Astrocyte (in vitro differentiated cells and primary cell): ENCODE data around the gene MTURN. TPM values are rescaled to one million over a fixed set of nuclear protein-coding genes. Genes with fewer than 3 reads are reported as not detected.

ENCODE experiments used
- DNase-seq: peaks from one replicate; pipeline ENCODE4 v3.0.0-alpha.2; 2010; ENCODE audit warnings: low read depth
- FAIRE-seq: peaks from 2 replicates; lab custom pipeline; 2011; peaks lifted over from hg19 to GRCh38; lab: Jason Lieb, UNC
- H2AFZ ChIP-seq: 2 replicates; pipeline ENCODE4 v1.6.0; 2012; ENCODE audit warnings: low read depth, low read length, inconsistent platforms
- H3K27ac ChIP-seq: 2 replicates; pipeline ENCODE4 v1.5.1; 2011; ENCODE audit warnings: low read depth, low read length, inconsistent platforms
- H3K27me3 ChIP-seq: 2 replicates; pipeline ENCODE4 v1.6.0; 2011; ENCODE audit warnings: low read length, inconsistent platforms; ENCODE audit not compliant: insufficient read depth
- H3K36me3 ChIP-seq: 2 replicates; pipeline ENCODE4 v1.5.1; 2011; ENCODE audit warnings: low read length, inconsistent platforms; ENCODE audit not compliant: insufficient read depth
- H3K4me1 ChIP-seq: 2 replicates; pipeline ENCODE4 v1.5.1; 2011; ENCODE audit warnings: low read length, inconsistent platforms; ENCODE audit not compliant: insufficient read depth
- H3K4me2 ChIP-seq: 2 replicates; pipeline ENCODE4 v1.6.0; 2012; ENCODE audit warnings: low read length, inconsistent platforms
- H3K4me3 ChIP-seq: 2 replicates; pipeline ENCODE4 v1.5.1; 2011; ENCODE audit warnings: low read depth, mild to moderate bottlenecking, low read length, inconsistent platforms; ENCODE audit not compliant: insufficient read depth
- H3K79me2 ChIP-seq: 2 replicates; pipeline ENCODE4 v1.6.0; 2012; ENCODE audit warnings: mild to moderate bottlenecking, low read length, inconsistent platforms; ENCODE audit not compliant: insufficient read depth
- H3K9ac ChIP-seq: 2 replicates; pipeline ENCODE4 v1.6.0; 2012; ENCODE audit warnings: mild to moderate bottlenecking, low read length, inconsistent platforms
- H3K9me3 ChIP-seq: 2 replicates; pipeline ENCODE4 v1.5.1; 2012; ENCODE audit warnings: low read depth, mild to moderate bottlenecking, low read length, inconsistent platforms; ENCODE audit not compliant: insufficient read depth
- H4K20me1 ChIP-seq: 2 replicates; pipeline ENCODE4 v1.6.0; 2012; ENCODE audit warnings: low read length, inconsistent platforms; ENCODE audit not compliant: insufficient read depth
- H3K27ac Mint-ChIP-seq: one replicate; pipeline ENCODE4 v1.8.0; 2021; ENCODE audit warnings: mild to moderate bottlenecking, mixed read lengths; ENCODE audit not compliant: unreplicated experiment
- H3K27me3 Mint-ChIP-seq: one replicate; pipeline ENCODE4 v1.8.0; 2021; ENCODE audit warnings: low read depth, mixed read lengths; ENCODE audit not compliant: unreplicated experiment
- H3K36me3 Mint-ChIP-seq: one replicate; pipeline ENCODE4 v1.8.0; 2021; ENCODE audit warnings: low read depth, mixed read lengths; ENCODE audit not compliant: unreplicated experiment
- H3K4me1 Mint-ChIP-seq: one replicate; pipeline ENCODE4 v1.8.0; 2021; ENCODE audit warnings: low read depth, mixed read lengths; ENCODE audit not compliant: unreplicated experiment
- H3K4me3 Mint-ChIP-seq: one replicate; pipeline ENCODE4 v1.8.0; 2021; ENCODE audit warnings: mild to moderate bottlenecking, moderate library complexity, mixed read lengths; ENCODE audit not compliant: unreplicated experiment
- H3K9me3 Mint-ChIP-seq: one replicate; pipeline ENCODE4 v1.8.0; 2021; ENCODE audit warnings: mild to moderate bottlenecking, mixed read lengths; ENCODE audit not compliant: unreplicated experiment
- EZH2 ChIP-seq: IDR thresholded peaks from 2 replicates; pipeline ENCODE4 v1.6.1; 2012; ENCODE audit warnings: mild to moderate bottlenecking, low read length, inconsistent platforms; ENCODE audit not compliant: insufficient read depth
- total RNA-seq: library from RNA; stranded (reverse); gene quantifications from 2 replicates; pipeline ENCODE4 v1.2.1, GENCODE V29; 2021
- TF ChIP-seq, protein P1 (sequence below): IDR thresholded peaks from 2 replicates; pipeline ENCODE4 v1.5.1; 2011; ENCODE audit warnings: low read depth, mild to moderate bottlenecking, inconsistent platforms, low read length, moderate library complexity; ENCODE audit not compliant: insufficient read depth

Gene MTURN
- total RNA-seq, 1 donor from 2014 or later: 9.3 TPM

DNA sequence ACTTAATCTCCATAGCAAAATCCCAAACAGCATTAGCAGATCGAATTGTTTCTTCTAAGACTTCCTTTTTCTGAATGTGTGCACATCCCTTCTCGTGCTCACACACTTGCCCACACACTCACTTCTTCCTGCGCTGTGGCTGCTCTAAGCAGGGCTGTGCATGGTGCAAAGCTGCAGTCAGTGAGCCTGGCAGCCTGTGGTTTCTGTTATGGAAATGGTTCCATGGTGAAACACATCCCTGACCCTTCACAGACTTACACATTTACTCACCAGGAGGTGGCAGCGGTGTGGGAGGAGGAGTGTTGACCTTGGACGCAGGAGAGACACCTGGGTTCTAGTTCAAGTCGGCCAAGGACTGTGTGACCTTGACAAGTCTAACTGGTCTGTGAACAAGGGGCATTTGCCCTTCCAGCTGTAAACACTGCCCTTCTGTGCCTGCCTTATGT is 24.9 kb downstream of the MTURN start:
- Mint-ChIP-seq H3K4me3 (no peak overlapping the region), H3K27me3 (no peaks in the 10 kb centered on the region), H3K4me1 (peaks cover 29% of the 10 kb centered on the region), H3K36me3 (peaks cover 2% of the 10 kb centered on the region), H3K27ac (no peak overlapping the region), H3K9me3 (no peaks in the 10 kb centered on the region)
- no peak overlapping the region for H3K4me2 ChIP-seq
- no peak overlapping the region for H3K9ac ChIP-seq
- no peaks in the 10 kb centered on the region for H3K79me2 ChIP-seq
- H3K4me1 ChIP-seq: peaks cover 25% of the 10 kb centered on the region
- no peaks in the 10 kb centered on the region for H4K20me1 ChIP-seq
- FAIRE-seq (no peak), DNase-seq (peak; percentile 30)
- TF ChIP-seq, protein P1, sequence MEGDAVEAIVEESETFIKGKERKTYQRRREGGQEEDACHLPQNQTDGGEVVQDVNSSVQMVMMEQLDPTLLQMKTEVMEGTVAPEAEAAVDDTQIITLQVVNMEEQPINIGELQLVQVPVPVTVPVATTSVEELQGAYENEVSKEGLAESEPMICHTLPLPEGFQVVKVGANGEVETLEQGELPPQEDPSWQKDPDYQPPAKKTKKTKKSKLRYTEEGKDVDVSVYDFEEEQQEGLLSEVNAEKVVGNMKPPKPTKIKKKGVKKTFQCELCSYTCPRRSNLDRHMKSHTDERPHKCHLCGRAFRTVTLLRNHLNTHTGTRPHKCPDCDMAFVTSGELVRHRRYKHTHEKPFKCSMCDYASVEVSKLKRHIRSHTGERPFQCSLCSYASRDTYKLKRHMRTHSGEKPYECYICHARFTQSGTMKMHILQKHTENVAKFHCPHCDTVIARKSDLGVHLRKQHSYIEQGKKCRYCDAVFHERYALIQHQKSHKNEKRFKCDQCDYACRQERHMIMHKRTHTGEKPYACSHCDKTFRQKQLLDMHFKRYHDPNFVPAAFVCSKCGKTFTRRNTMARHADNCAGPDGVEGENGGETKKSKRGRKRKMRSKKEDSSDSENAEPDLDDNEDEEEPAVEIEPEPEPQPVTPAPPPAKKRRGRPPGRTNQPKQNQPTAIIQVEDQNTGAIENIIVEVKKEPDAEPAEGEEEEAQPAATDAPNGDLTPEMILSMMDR: peak; percentile 9
- no peak for TF ChIP-seq EZH2
- no peak overlapping the region for H3K27ac ChIP-seq
- no peaks in the 10 kb centered on the region for H3K9me3 ChIP-seq
- H3K4me3 ChIP-seq: no peak overlapping the region
- no peak overlapping the region for H2AFZ ChIP-seq
- no peaks in the 10 kb centered on the region for H3K36me3 ChIP-seq
- no peaks in the 10 kb centered on the region for H3K27me3 ChIP-seq

DNA sequence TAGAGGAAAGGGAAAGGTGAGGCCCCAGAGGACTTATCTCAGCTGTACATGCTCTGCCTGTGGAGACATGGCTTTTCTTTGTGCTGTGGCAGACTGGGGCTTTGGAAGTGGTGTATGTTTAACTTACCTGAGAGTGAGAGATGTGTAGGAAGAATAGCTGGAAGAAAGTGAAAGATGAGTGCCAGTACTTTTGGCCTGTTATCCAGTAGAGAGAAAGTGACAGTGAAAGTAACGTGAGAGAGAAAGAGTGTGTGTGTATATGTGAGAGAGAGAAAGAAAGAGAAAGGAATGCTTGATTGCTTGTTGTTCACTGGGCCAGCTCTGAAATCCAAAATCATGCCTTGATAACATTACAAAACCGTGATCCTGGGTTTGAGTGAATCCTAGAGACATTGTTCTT is 25.5 kb downstream of the MTURN start:
- Mint-ChIP-seq H3K4me1 (peaks cover 29% of the 10 kb centered on the region), H3K36me3 (peaks cover 2% of the 10 kb centered on the region), H3K9me3 (no peaks in the 10 kb centered on the region), H3K27me3 (no peaks in the 10 kb centered on the region), H3K27ac (no peak overlapping the region), H3K4me3 (no peak overlapping the region)
- no peak overlapping the region for H3K4me2 ChIP-seq
- no peaks in the 10 kb centered on the region for H3K36me3 ChIP-seq
- H4K20me1 ChIP-seq: no peaks in the 10 kb centered on the region
- no peaks in the 10 kb centered on the region for H3K9me3 ChIP-seq
- H3K4me3 ChIP-seq: no peak overlapping the region
- FAIRE-seq (no peak), DNase-seq (no peak)
- no peak overlapping the region for H3K9ac ChIP-seq
- TF ChIP-seq, protein P1: no peak
- H3K4me1 ChIP-seq: peaks cover 25% of the 10 kb centered on the region
- no peaks in the 10 kb centered on the region for H3K79me2 ChIP-seq
- H2AFZ ChIP-seq: no peak overlapping the region
- no peaks in the 10 kb centered on the region for H3K27me3 ChIP-seq
- no peak overlapping the region for H3K27ac ChIP-seq

DNA sequence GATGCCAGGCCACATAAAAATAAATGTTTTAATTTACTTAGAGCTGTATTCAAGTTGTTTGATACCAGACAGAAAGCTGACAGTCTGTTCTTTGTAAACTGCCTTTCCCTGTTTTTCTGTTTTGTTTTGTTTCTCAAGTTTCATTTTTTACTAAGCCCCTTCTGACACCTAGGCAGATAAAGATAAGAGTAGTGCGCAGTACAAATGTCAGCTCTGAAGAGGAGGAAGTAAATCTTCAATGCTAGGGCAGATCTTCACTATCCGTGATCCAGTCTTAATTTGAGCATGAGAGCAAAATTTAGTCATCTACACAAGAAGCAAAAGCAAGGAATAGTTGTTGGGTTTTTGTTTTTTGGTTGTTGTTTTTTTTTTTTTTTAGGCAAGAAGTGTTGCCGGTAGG is 27.3 kb downstream of the MTURN start:
- DNase-seq: no peak
- Histone ChIP-seq H3K4me2 (peak overlapping the region; percentile 84), H4K20me1 (no peaks in the 10 kb centered on the region), H3K4me3 (no peak overlapping the region), H3K27me3 (no peaks in the 10 kb centered on the region), H3K9ac (peak overlapping the region; percentile 70), H3K27ac (no peak overlapping the region), H3K36me3 (no peaks in the 10 kb centered on the region), H3K9me3 (no peaks in the 10 kb centered on the region), H3K4me1 (peaks cover 25% of the 10 kb centered on the region), H2AFZ (peak overlapping the region; percentile 58), H3K79me2 (no peaks in the 10 kb centered on the region)
- Mint-ChIP-seq H3K27me3 (peaks cover 1% of the 10 kb centered on the region), H3K4me1 (peaks cover 35% of the 10 kb centered on the region), H3K4me3 (no peak overlapping the region), H3K9me3 (no peaks in the 10 kb centered on the region), H3K36me3 (peaks cover 5% of the 10 kb centered on the region), H3K27ac (no peak overlapping the region)
- TF ChIP-seq, protein P1: no peak
- TF ChIP-seq EZH2: no peak
- FAIRE-seq: no peak
